HG03342 (cell line): ENCODE data around the gene CES3.

Experiments used
- ATAC-seq: cut with Tn5 transposase; IDR thresholded peaks from one replicate; pipeline ENCODE4 v1.9.1; 2021; ENCODE audit warnings: mild to moderate bottlenecking, moderate library complexity; ENCODE audit not compliant: unreplicated experiment

The CES3 gene

GRCh38 chr16:67000384-67001351, 39.6 kb downstream of the CES3 start:
- no peak for ATAC-seq

GRCh38 chr16:67001726-67002125, 40.7 kb downstream of the CES3 start:
- no peak for ATAC-seq

GRCh38 chr16:67006930-67007658, 46.0 kb downstream of the CES3 start:
- ATAC-seq, result no peak

GRCh38 chr16:67009158-67009557, 48.1 kb downstream of the CES3 start:
- ATAC-seq, result no peak

- ATAC-seq, result no peak
These were observed 50.2 kb downstream of the CES3 start for GRCh38 chr16:67011274-67011673.

GRCh38 chr16:67013233-67013822, 52.3 kb downstream of the CES3 start:
- ATAC-seq, result no peak

GRCh38 chr16:67013823-67014633, 53.0 kb downstream of the CES3 start:
- peak; percentile 37 for ATAC-seq

- no peak for ATAC-seq
These were observed 53.7 kb downstream of the CES3 start for GRCh38 chr16:67014634-67015312.

GRCh38 chr16:67015313-67015731, 54.3 kb downstream of the CES3 start:
- no peak for ATAC-seq

- ATAC-seq, result no peak
These were observed 55.1 kb downstream of the CES3 start for GRCh38 chr16:67016143-67016542.

- no peak for ATAC-seq
These were observed 55.8 kb downstream of the CES3 start for GRCh38 chr16:67016681-67017420.

- ATAC-seq, result no peak
These were observed 56.3 kb downstream of the CES3 start for GRCh38 chr16:67017421-67017750.

GRCh38 chr16:67017810-67018488, 56.9 kb downstream of the CES3 start:
- ATAC-seq, result peak; percentile 91

- ATAC-seq, result no peak
These were observed 58.1 kb downstream of the CES3 start for GRCh38 chr16:67019171-67019570.

GRCh38 chr16:67021321-67021720, 60.3 kb downstream of the CES3 start:
- ATAC-seq, result no peak

GRCh38 chr16:67022531-67023214, 61.6 kb downstream of the CES3 start:
- no peak for ATAC-seq

GRCh38 chr16:67023689-67024088, 62.6 kb downstream of the CES3 start:
- ATAC-seq, result no peak
